PC-3 (cell line): Measurements from ENCODE around the gene TFAP2A.

Source experiments
- CTCF ChIP-seq: fragments of 300-600 bp; sonication (generic); conservative IDR thresholded peaks from 2 replicates; pipeline ENCODE4 v1.5.1; 2017; ENCODE audit warnings: antibody characterized with exemption, low read depth, mild to moderate bottlenecking, low read length
- EZH2 ChIP-seq: fragments of 300-600 bp; sonication (generic); IDR thresholded peaks from one replicate; pipeline ENCODE4 v1.6.1; 2017; ENCODE audit warnings: antibody characterized with exemption, mild to moderate bottlenecking, low read length; ENCODE audit not compliant: unreplicated experiment

- 0 out of 2 replicates have a peak, but pooled peaks have one; percentile 19 for TF ChIP-seq CTCF
- no peak for TF ChIP-seq EZH2
These were observed 59.7 kb downstream of the TFAP2A start for GRCh38 chr6:10355115-10355702.
